SK-N-SH (cell line): Measurements from ENCODE around the gene PRIM2. TPM values are rescaled to one million over a fixed set of nuclear protein-coding genes. Genes with fewer than 3 reads are reported as not detected.
"Not testable (repeated sequence)": the region's sequence is repeated elsewhere in the genome, so short reads cannot be mapped to it uniquely, and the experiment has no call there.

Source experiments
- CTCF ChIA-PET: fragments of 300-600, 350-600 bp; formaldehyde crosslinking; extraction: SDS; loops from one replicate; lab custom pipeline; 2021; lab: Yijun Ruan, JAX
- POLR2A ChIA-PET: fragments of 350-600 bp; sonication (Branson Sonifier 250); formaldehyde crosslinking; extraction: SDS; loops from one replicate; lab custom pipeline; 2020; ENCODE audit warnings: antibody characterized with exemption, inconsistent platforms; lab: Yijun Ruan, JAX
- DNase-seq: peaks from one replicate; pipeline ENCODE4 v3.0.0; 2012
- H2AFZ ChIP-seq: fragments of 200-600 bp; sonication (generic); 2 replicates; pipeline ENCODE4 v1.8.1; 2016; ENCODE audit warnings: antibody characterized with exemption, mild to moderate bottlenecking, low read depth
- H3F3A ChIP-seq: fragments of 200-600 bp; sonication (generic); replicated peaks from 2 replicates; pipeline ENCODE3; 2016; ENCODE audit warnings: antibody characterized with exemption, mild to moderate bottlenecking; ENCODE audit not compliant: insufficient read depth
- H3K27ac ChIP-seq, 2 experiments: fragments of 200-500 bp in 1 of 2; fragments of 200-600 bp in 1 of 2; sonication (Bioruptor generic) in 1 of 2; sonication (generic), shearing (Covaris generic) in 1 of 2; 2 replicates each; pipeline versions ENCODE4 v1.5.1 to v1.6.1; 2014 to 2016; ENCODE audit warnings: low read depth in 2 of 2, inconsistent platforms in 1 of 2, low read length in 1 of 2, mild to moderate bottlenecking in 1 of 2, mixed read lengths in 1 of 2
- H3K27me3 ChIP-seq: fragments of 200-600 bp; sonication (generic), shearing (Covaris generic); 2 replicates; pipeline ENCODE4 v1.6.1; 2016; ENCODE audit warnings: mixed run types; ENCODE audit not compliant: insufficient read depth
- H3K36me3 ChIP-seq, 2 experiments: fragments of 200-500 bp in 1 of 2; fragments of 200-600 bp in 1 of 2; sonication (Bioruptor generic) in 1 of 2; sonication (generic) in 1 of 2; replicated peaks in 1 of 2; 2 replicates each; pipeline versions ENCODE3 to v1.5.1; 2014 to 2016; ENCODE audit warnings: low read length in 1 of 2, mild to moderate bottlenecking in 1 of 2; ENCODE audit not compliant: insufficient read depth in 2 of 2, control insufficient read depth in 1 of 2
- H3K4me1 ChIP-seq, 2 experiments: fragments of 200-500 bp in 1 of 2; fragments of 200-600 bp in 1 of 2; sonication (Bioruptor generic) in 1 of 2; sonication (generic), shearing (Covaris generic) in 1 of 2; 2 replicates each; pipeline versions ENCODE4 v1.5.1 to v1.6.1; 2014 to 2016; ENCODE audit warnings: low read depth in 1 of 2, low read length in 1 of 2, mixed run types in 1 of 2; ENCODE audit not compliant: insufficient read depth in 2 of 2, control insufficient read depth in 1 of 2
- H3K4me2 ChIP-seq: fragments of 200-600 bp; sonication (generic), shearing (Covaris generic); 2 replicates; pipeline ENCODE4 v1.6.1; 2017; ENCODE audit warnings: mixed run types
- H3K4me3 ChIP-seq, 2 experiments: fragments of 200-500 bp in 1 of 2; fragments of 200-600 bp in 1 of 2; sonication (Bioruptor generic) in 1 of 2; sonication (generic), shearing (Covaris generic) in 1 of 2; 2 replicates each; pipeline versions ENCODE4 v1.5.1 to v1.8.1; 2014 to 2016; ENCODE audit warnings: low read depth in 2 of 2, inconsistent platforms in 1 of 2, low read length in 1 of 2, mild to moderate bottlenecking in 1 of 2, mixed read lengths in 1 of 2, moderate library complexity in 1 of 2
- H3K79me2 ChIP-seq: fragments of 200-600 bp; sonication (generic); 2 replicates; pipeline ENCODE4 v1.8.1; 2017; ENCODE audit warnings: mild to moderate bottlenecking; ENCODE audit not compliant: insufficient read depth
- H3K9ac ChIP-seq: fragments of 200-600 bp; sonication (generic); 2 replicates; pipeline ENCODE4 v1.6.1; 2017; ENCODE audit warnings: mixed run types
- H3K9me2 ChIP-seq: fragments of 200-600 bp; sonication (generic); 2 replicates; pipeline ENCODE4 v1.6.1; 2017; ENCODE audit warnings: mixed run types
- H3K9me3 ChIP-seq: fragments of 200-600 bp; sonication (generic); 2 replicates; pipeline ENCODE4 v1.6.1; 2017; ENCODE audit warnings: mixed run types, mild to moderate bottlenecking, moderate library complexity
- H4K20me1 ChIP-seq: fragments of 200-600 bp; sonication (generic); 2 replicates; pipeline ENCODE4 v1.6.1; 2017; ENCODE audit warnings: mild to moderate bottlenecking, mixed run types; ENCODE audit not compliant: insufficient read depth
- CTCF ChIP-seq: fragments of 200-600 bp; sonication (generic); IDR thresholded peaks from 2 replicates; pipeline ENCODE4 v1.6.1; 2017; ENCODE audit warnings: antibody characterized with exemption, mild to moderate bottlenecking, moderate library complexity
- RAD21 ChIP-seq: IDR thresholded peaks from 2 replicates; pipeline ENCODE4 v1.6.1; 2012; ENCODE audit warnings: mild to moderate bottlenecking, low read length
- WGBS: methylation state at CpG from one replicate; pipeline ENCODE4 v1.1.6; 2017; ENCODE audit warnings: low lambda C conversion rate; 5-methylcytosine and 5-hydroxymethylcytosine counted together
- polyA plus RNA-seq, 3 experiments: library from polyadenylated mRNA; depleted of rRNA; stranded (reverse); fragments of >200 nt; gene quantifications; 2 replicates each; pipeline ENCODE4 v1.2.3, GENCODE V29; 2012

Gene PRIM2
- polyA plus RNA-seq, 1 of the 3 experiments (the other 2 are of a cell fraction): 14.1 TPM

GRCh38 chr6:57579489-57579888 is 262.1 kb downstream of the PRIM2 start:
- H3K9me2 ChIP-seq, H3K4me2 ChIP-seq, H3K9me3 ChIP-seq, H3K9ac ChIP-seq, H3F3A ChIP-seq, H2AFZ ChIP-seq, H3K27ac ChIP-seq, H3K79me2 ChIP-seq, H3K36me3 ChIP-seq, POLR2A ChIA-PET, H3K4me3 ChIP-seq, H3K4me1 ChIP-seq, H4K20me1 ChIP-seq, DNase-seq, H3K27me3 ChIP-seq: not testable (repeated sequence)
- CTCF ChIA-PET: interaction anchor here (0.6 kb wide), 1 partner anchor 660 kb away, joined by 3 read pairs; no protein-coding TSS in a partner anchor
- TF ChIP-seq RAD21 (peak; percentile 50), CTCF (peak; percentile 56)

- H3K4me1 ChIP-seq, H3K36me3 ChIP-seq, H3K27ac ChIP-seq, H2AFZ ChIP-seq, H3K9ac ChIP-seq, H3F3A ChIP-seq, H3K4me2 ChIP-seq, H3K9me2 ChIP-seq, CTCF ChIA-PET, H3K4me3 ChIP-seq, H3K9me3 ChIP-seq, POLR2A ChIA-PET, H4K20me1 ChIP-seq, DNase-seq, H3K27me3 ChIP-seq, H3K79me2 ChIP-seq: not testable (repeated sequence)
- WGBS: 96% methylated on average over 3 of the region's 3 CpGs
Observed at GRCh38 chr6:57581586-57581985, 264.2 kb downstream of the PRIM2 start.

- H3K27me3 ChIP-seq, CTCF ChIA-PET, H3K9me3 ChIP-seq, DNase-seq, H3K4me1 ChIP-seq, H3K4me3 ChIP-seq, H2AFZ ChIP-seq, H3K9ac ChIP-seq, POLR2A ChIA-PET, H3K27ac ChIP-seq, H3K9me2 ChIP-seq, H3K79me2 ChIP-seq, H3F3A ChIP-seq, H3K36me3 ChIP-seq, H4K20me1 ChIP-seq, H3K4me2 ChIP-seq: not testable (repeated sequence)
- WGBS: 77% methylated on average over 3 of the region's 3 CpGs
Observed at GRCh38 chr6:57601105-57601504, 283.7 kb downstream of the PRIM2 start.

- H2AFZ ChIP-seq: 0 out of 2 replicates have a peak overlapping the region, but pooled peaks have one; percentile 22
- H3K36me3 ChIP-seq, H3K4me3 ChIP-seq, H3K9ac ChIP-seq, CTCF ChIA-PET, H3K79me2 ChIP-seq, H3K9me3 ChIP-seq, H3F3A ChIP-seq, H3K4me2 ChIP-seq, H3K4me1 ChIP-seq, H4K20me1 ChIP-seq, H3K27me3 ChIP-seq, DNase-seq, POLR2A ChIA-PET, H3K9me2 ChIP-seq: not testable (repeated sequence)
- peak overlapping the region in 1 of 2 experiments; percentile 53; a peak in 2 of 4 replicates for H3K27ac ChIP-seq
Observed at GRCh38 chr6:57605303-57605702, 287.9 kb downstream of the PRIM2 start.

GRCh38 chr6:57606331-57606730 is 288.9 kb downstream of the PRIM2 start:
- CTCF ChIA-PET, H3K4me2 ChIP-seq, H3K9me2 ChIP-seq, H4K20me1 ChIP-seq, H3K79me2 ChIP-seq, POLR2A ChIA-PET, H3K27ac ChIP-seq, H3F3A ChIP-seq, H3K4me1 ChIP-seq, DNase-seq, H3K36me3 ChIP-seq, H3K27me3 ChIP-seq, H3K9ac ChIP-seq, H3K4me3 ChIP-seq, H2AFZ ChIP-seq, H3K9me3 ChIP-seq: not testable (repeated sequence)
- 86% methylated on average over 3 of the region's 3 CpGs for WGBS

- H3K27ac ChIP-seq, H3K4me2 ChIP-seq, H3K27me3 ChIP-seq, POLR2A ChIA-PET, H3K4me3 ChIP-seq, H3K4me1 ChIP-seq, H3K9ac ChIP-seq, H3K79me2 ChIP-seq, H2AFZ ChIP-seq, H3F3A ChIP-seq, H4K20me1 ChIP-seq, H3K9me2 ChIP-seq, DNase-seq, H3K36me3 ChIP-seq, H3K9me3 ChIP-seq, CTCF ChIA-PET: not testable (repeated sequence)
- WGBS: 82% methylated on average over 2 of the region's 2 CpGs
Observed at GRCh38 chr6:57610612-57611011, 293.2 kb downstream of the PRIM2 start.
